K562 (cell line): Measurements from ENCODE around the gene PITPNM3. TPM values are rescaled to one million over a fixed set of nuclear protein-coding genes. Genes with fewer than 3 reads are reported as not detected.

ENCODE experiments used
- ATAC-seq: fragments of 200-7000 bp; cut with Tn5 transposase; 3 replicates; pipeline ENCODE4 v1.9.1; 2020; ENCODE audit warnings: moderate library complexity
- BruUV-seq: library from RNA; stranded (reverse); fragments of 400-500 nt; replicated peaks from 2 replicates; lab custom pipeline; 2021; lab: Mats Ljungman, UMichigan
- CTCF ChIA-PET: fragments of 300-600 bp; formaldehyde crosslinking; extraction: SDS; loops from one replicate; lab custom pipeline; 2021; ENCODE audit warnings: low intra/inter-chr PET ratio; lab: Yijun Ruan, JAX
- POLR2A ChIA-PET: fragments of 300-600, 350-650 bp; sonication (Branson Sonifier 250); formaldehyde crosslinking; extraction: SDS; loops from one replicate; lab custom pipeline; 2021; ENCODE audit warnings: antibody characterized with exemption, inconsistent platforms; lab: Yijun Ruan, JAX
- DNase-seq, 4 experiments: peaks; one replicate each; pipeline versions ENCODE4 v3.0.0 to v3.0.0-alpha.2; 2011 to 2018; ENCODE audit warnings: low spot score in 3 of 4, mixed read lengths in 3 of 4; ENCODE audit errors: extremely low read depth in 1 of 4
- FAIRE-seq: peaks from 2 replicates; lab custom pipeline; 2011; peaks lifted over from hg19 to GRCh38; lab: Jason Lieb, UNC
- H2AFZ ChIP-seq: 2 replicates; pipeline ENCODE4 v1.6.0; 2011; ENCODE audit warnings: low read depth, low read length, control low read depth, inconsistent platforms
- H3K27ac ChIP-seq: fragments of 200-600 bp; 3 replicates; pipeline ENCODE4 v1.8.0; 2011; ENCODE audit warnings: low read depth, mild to moderate bottlenecking, control low read depth, inconsistent platforms, low read length, moderate library complexity, mixed read lengths; ENCODE audit errors: extremely low read depth
- H3K27me3 ChIP-seq, 2 experiments: fragments of 300-600 bp in 1 of 2; 2 replicates in 1 of 2; 3 replicates in 1 of 2; pipeline versions ENCODE4 v1.6.0 to v1.8.0; 2011; ENCODE audit warnings: inconsistent platforms in 2 of 2, low read length in 2 of 2, mild to moderate bottlenecking in 1 of 2, mixed read lengths in 1 of 2, moderate library complexity in 1 of 2; ENCODE audit not compliant: control insufficient read depth in 2 of 2, insufficient read depth in 2 of 2
- H3K36me3 ChIP-seq: fragments of 300-600 bp; 3 replicates; pipeline ENCODE4 v1.8.0; 2011; ENCODE audit warnings: mild to moderate bottlenecking, low read length, inconsistent platforms; ENCODE audit not compliant: control insufficient read depth, insufficient read depth
- H3K4me1 ChIP-seq, 2 experiments: fragments of 200-600 bp in 1 of 2; replicated peaks in 1 of 2; 2 replicates in 1 of 2; 3 replicates in 1 of 2; pipeline versions ENCODE4 v1.5.1 to v1.8.0; 2011; ENCODE audit warnings: inconsistent platforms in 2 of 2, low read length in 2 of 2, mild to moderate bottlenecking in 1 of 2, mixed read lengths in 1 of 2, moderate library complexity in 1 of 2; ENCODE audit not compliant: control insufficient read depth in 2 of 2, insufficient read depth in 2 of 2
- H3K4me2 ChIP-seq: 2 replicates; pipeline ENCODE4 v1.6.1; 2011; ENCODE audit warnings: low read length, control low read depth, inconsistent platforms, mixed read lengths; ENCODE audit not compliant: insufficient read depth
- H3K4me3 ChIP-seq: fragments of 200-600 bp; sonication (generic), shearing (Covaris generic); 2 replicates; pipeline ENCODE4 v1.5.1; 2016; ENCODE audit warnings: control low read depth, inconsistent platforms
- H3K79me2 ChIP-seq: fragments of 200-600 bp; 3 replicates; pipeline ENCODE4 v1.8.0; 2011; ENCODE audit warnings: low read length, inconsistent platforms; ENCODE audit not compliant: control insufficient read depth, insufficient read depth
- H3K9ac ChIP-seq, 2 experiments: 2 replicates each; pipeline versions ENCODE4 v1.6.0 to v1.6.1; 2011; ENCODE audit warnings: low read depth in 2 of 2, low read length in 2 of 2, control low read depth in 1 of 2, inconsistent platforms in 1 of 2, mild to moderate bottlenecking in 1 of 2, mixed read lengths in 1 of 2; ENCODE audit not compliant: insufficient read depth in 1 of 2
- H3K9me1 ChIP-seq: one replicate; pipeline ENCODE4 v1.6.0; 2011; ENCODE audit warnings: inconsistent platforms, mild to moderate bottlenecking, low read length, moderate library complexity; ENCODE audit not compliant: control insufficient read depth, insufficient read depth
- H3K9me3 ChIP-seq: replicated peaks from 2 replicates; pipeline ENCODE4 v1.5.1; 2011; ENCODE audit warnings: low read depth, low read length, inconsistent platforms; ENCODE audit not compliant: control insufficient read depth, insufficient read depth
- H4K20me1 ChIP-seq: replicated peaks from 2 replicates; pipeline ENCODE4 v1.6.1; 2011; ENCODE audit warnings: low read length, inconsistent platforms, mixed read lengths; ENCODE audit not compliant: control insufficient read depth, insufficient read depth
- CHD2 ChIP-seq: IDR thresholded peaks from 2 replicates; pipeline ENCODE4 v1.6.1; 2011; ENCODE audit warnings: low read depth, low read length
- CHD7 ChIP-seq: fragments of 200-600 bp; sonication (generic); IDR thresholded peaks from one replicate; pipeline ENCODE4 v1.6.1; 2012; ENCODE audit warnings: mild to moderate bottlenecking, low read depth, low read length, inconsistent platforms
- DACH1 ChIP-seq: fragments of 450-650 bp; IDR thresholded peaks from 2 replicates; pipeline ENCODE4 v1.6.1; 2018; ENCODE audit not compliant: partially characterized antibody
- EGR1 ChIP-seq: fragments of 450-650 bp; conservative IDR thresholded peaks from 2 replicates; pipeline ENCODE4 v1.6.1; 2017; ENCODE audit warnings: mild to moderate bottlenecking
- EP300 ChIP-seq: IDR thresholded peaks from 2 replicates; pipeline ENCODE4 v1.6.1; 2012; ENCODE audit warnings: low read length, improper control_type of control experiment
- HDAC1 ChIP-seq, 2 experiments: fragments of 450-650 bp; IDR thresholded peaks; 2 replicates each; pipeline ENCODE4 v1.6.1; 2016 to 2017; ENCODE audit warnings: inconsistent platforms in 1 of 2, mild to moderate bottlenecking in 1 of 2, moderate library complexity in 1 of 2
- NFATC3 ChIP-seq: fragments of 450-650 bp; IDR thresholded peaks from 2 replicates; pipeline ENCODE4 v1.6.1; 2017; ENCODE audit warnings: mild to moderate bottlenecking
- SAFB ChIP-seq: fragments of 200-400 bp; formaldehyde crosslinking; IDR thresholded peaks from 2 replicates; pipeline ENCODE4 v1.6.1; 2017; ENCODE audit warnings: low read depth, low read length, borderline replicate concordance
- XRCC5 ChIP-seq: fragments of 200-400 bp; formaldehyde crosslinking; IDR thresholded peaks from 2 replicates; pipeline ENCODE4 v1.6.1; 2017; ENCODE audit warnings: low read depth, mild to moderate bottlenecking, low read length
- whole genome bisulfite sequencing: fragments of 100-300 bp; shearing (Covaris generic); methylation state at CpG from one replicate; pipeline ENCODE4 v1.1.6; 2016; ENCODE audit warnings: low coverage, mixed read lengths; ENCODE audit not compliant: insufficient coverage; ENCODE audit errors: missing lambda C conversion rate; 5-methylcytosine and 5-hydroxymethylcytosine counted together
- in situ Hi-C: fragments of 300-500 bp; cut with MboI; formaldehyde crosslinking; loops from 4 replicates; pipeline ENCODE4 v1.15.0; 2018; ENCODE audit warnings: inconsistent platforms, mixed read lengths
- intact Hi-C: fragments of 100-400 bp; cut with micrococcal nuclease; formaldehyde crosslinking; loops from 2 replicates; pipeline ENCODE4 v1.14.2; 2022
- polyA plus RNA-seq, 8 experiments: library from polyadenylated mRNA; depleted of rRNA in 4 of 8; stranded (reverse) in 5 of 8; unstranded in 3 of 8; fragments of >200 nt; fragmentation: Nextera tagmentation in 2 of 8; fragmentation: Illumina TruSeq in 1 of 8; extraction: Ambion mirVana in 2 of 8; extraction: Trizol in 1 of 8; gene quantifications; 2 replicates each; pipeline versions ENCODE4 v1.2.1 to v1.2.3, GENCODE V29; 2011 to 2014; ENCODE audit warnings: inconsistent platforms in 1 of 8, missing spikeins in 1 of 8
- total RNA-seq, 7 experiments: library from RNA; depleted of rRNA in 6 of 7; stranded (reverse); fragments of >200 nt in 6 of 7; fragmentation: Illumina TruSeq in 2 of 7; extraction: Trizol in 2 of 7; gene quantifications; 2 replicates each; pipeline versions ENCODE4 v1.2.1 to v1.2.3, GENCODE V29; 2011 to 2021; ENCODE audit warnings: low replicate concordance in 1 of 7

Gene PITPNM3
- total and polyA plus RNA-seq, 9 of the 15 experiments (the other 6 are each of a cell fraction or from before 2014, with no cell fraction given): 0.14 to 0.38 (median 0.22) TPM; not detected in 2

GRCh38 chr17:6583411-6583810 is 27.1 kb upstream of the PITPNM3 start:
- no peaks in the 10 kb centered on the region for H3K27me3 ChIP-seq
- in situ Hi-C loops: no loop called here
- intact Hi-C loops: no loop called here
- H3K9me1 ChIP-seq: no peaks in the 10 kb centered on the region
- ATAC-seq: no peak
- H3K4me3 ChIP-seq: no peak overlapping the region
- H3K4me2 ChIP-seq: no peak overlapping the region
- no peak overlapping the region for H3K27ac ChIP-seq
- H3K79me2 ChIP-seq: no peaks in the 10 kb centered on the region
- H3K36me3 ChIP-seq: peaks cover 34% of the 10 kb centered on the region
- H4K20me1 ChIP-seq: no peaks in the 10 kb centered on the region
- TF ChIP-seq HDAC1 (IDR thresholded peaks at IDR 0.05) (no peak), EP300 (no peak), CHD2 (no peak), NFATC3 (no peak), EGR1 (no peak), DACH1 (no peak), SAFB (no peak), XRCC5 (no peak), CHD7 (no peak)
- TF ChIP-seq, all 486 proteins: peak for 0
- ChIA-PET CTCF (no interaction called here), POLR2A (no interaction called here)
- no TSS peak for BruUV-seq
- H3K9me3 ChIP-seq: no peaks in the 10 kb centered on the region
- FAIRE-seq: no peak
- 96% methylated on average over 4 of the region's 4 CpGs for WGBS
- no peaks in the 10 kb centered on the region for H3K4me1 ChIP-seq
- no peak overlapping the region for H2AFZ ChIP-seq
- no peak overlapping the region for H3K9ac ChIP-seq
- DNase-seq: no peak
